Measurements from ENCODE around the gene ZNF322.
A peak's percentile ranks its signal among the peaks of the same experiment; 100 is the strongest.
"Not testable (repeated sequence)": the region's sequence is repeated elsewhere in the genome, so short reads cannot be mapped to it uniquely, and the experiment has no call there.

Gene ZNF322

GRCh38 chr6:26659042-26659999, at the start of gene ZNF322:
Gene ZNF322, minus strand, starts transcription at chr6:26659746. Its CDS starts 21,193 bp downstream, at chr6:26638553.
- peak; percentile 98 for DNase-seq

- DNase-seq = not testable (repeated sequence)
Observed at GRCh38 chr6:26705780-26706179, 46.2 kb upstream of the ZNF322 start.

GRCh38 chr6:26705352-26705751, 45.8 kb upstream of the ZNF322 start:
- not testable (repeated sequence) for DNase-seq

- not testable (repeated sequence) for DNase-seq
Observed at GRCh38 chr6:26701023-26701747, 41.6 kb upstream of the ZNF322 start.

- DNase-seq = not testable (repeated sequence)
Observed at GRCh38 chr6:26697496-26697895, 38.0 kb upstream of the ZNF322 start.

- DNase-seq = not testable (repeated sequence)
Observed at GRCh38 chr6:26689324-26689947, 29.9 kb upstream of the ZNF322 start.

GRCh38 chr6:26682435-26683042, 23.0 kb upstream of the ZNF322 start:
- DNase-seq = not testable (repeated sequence)

GRCh38 chr6:26673287-26673686, 13.7 kb upstream of the ZNF322 start:
- DNase-seq = not testable (repeated sequence)

GRCh38 chr6:26670558-26670957, 11.0 kb upstream of the ZNF322 start:
- not testable (repeated sequence) for DNase-seq

GRCh38 chr6:26670003-26670402, 10.5 kb upstream of the ZNF322 start:
- DNase-seq = not testable (repeated sequence)

- peak; percentile 76 for DNase-seq
Observed at GRCh38 chr6:26660000-26660361, 435 bp upstream of the ZNF322 start.

GRCh38 chr6:26657256-26657655, 2.3 kb downstream of the ZNF322 start:
- DNase-seq = peak; percentile 95

- DNase-seq = no peak
Observed at GRCh38 chr6:26653007-26653406, 6.5 kb downstream of the ZNF322 start.

GRCh38 chr6:26651133-26651781, 8.3 kb downstream of the ZNF322 start:
- no peak for DNase-seq

- DNase-seq = no peak
Observed at GRCh38 chr6:26646074-26646473, 13.5 kb downstream of the ZNF322 start.

- DNase-seq = no peak
Observed at GRCh38 chr6:26640806-26641205, 18.7 kb downstream of the ZNF322 start.

- DNase-seq = no peak
Observed at GRCh38 chr6:26629359-26629758, 30.2 kb downstream of the ZNF322 start.

GRCh38 chr6:26627843-26628242, 31.7 kb downstream of the ZNF322 start:
- no peak for DNase-seq

GRCh38 chr6:26624557-26624956, 35.0 kb downstream of the ZNF322 start:
- DNase-seq = no peak

GRCh38 chr6:26623339-26623859, 36.1 kb downstream of the ZNF322 start:
- no peak for DNase-seq

GRCh38 chr6:26613689-26614683, 45.6 kb downstream of the ZNF322 start:
- no peak for DNase-seq

Data from OCI-M1 (cell line).